K562 (cell line): ENCODE measurements around the gene NTF4. TPM values are rescaled to one million over a fixed set of nuclear protein-coding genes. Genes with fewer than 3 reads are reported as not detected.

ENCODE experiments used
- BRD4 ChIP-seq: fragments of 200-600 bp; sonication (generic); IDR thresholded peaks from 2 replicates; pipeline ENCODE4 v1.6.1; 2017; ENCODE audit warnings: inconsistent platforms
- BRF2 ChIP-seq: IDR thresholded peaks from 3 replicates; pipeline ENCODE4 v1.6.1; 2011; ENCODE audit warnings: borderline replicate concordance, mild to moderate bottlenecking; ENCODE audit not compliant: insufficient read length, insufficient read depth
- CBX3 ChIP-seq, 2 experiments: IDR thresholded peaks; 1 replicate in 1 of 2; 2 replicates in 1 of 2; pipeline ENCODE4 v1.6.1; 2012; ENCODE audit warnings: inconsistent platforms in 2 of 2, low read length in 2 of 2, borderline replicate concordance in 1 of 2, control low read depth in 1 of 2
- CCAR2 ChIP-seq: fragments of 200-400 bp; formaldehyde crosslinking; IDR thresholded peaks from 2 replicates; pipeline ENCODE4 v1.6.1; 2017; ENCODE audit warnings: mild to moderate bottlenecking, low read depth, low read length
- CHCHD3 ChIP-seq: fragments of 250-450 bp; sonication (Bioruptor Pico); IDR thresholded peaks from 2 replicates; pipeline ENCODE4 v2.1.2; 2022; ENCODE audit warnings: mild to moderate bottlenecking
- CXXC5 ChIP-seq: fragments of 250-450 bp; sonication (Bioruptor Pico); IDR thresholded peaks from 2 replicates; pipeline ENCODE4 v1.8.0; 2022; ENCODE audit warnings: inconsistent platforms, mild to moderate bottlenecking, moderate library complexity
- DIDO1 ChIP-seq: fragments of 450-650 bp; IDR thresholded peaks from 2 replicates; pipeline ENCODE4 v1.6.1; 2016; ENCODE audit warnings: low read depth, missing biosample characterization, missing genetic modification characterization
- ETV1 ChIP-seq: fragments of 450-650 bp; conservative IDR thresholded peaks from 2 replicates; pipeline ENCODE4 v1.6.1; 2016; ENCODE audit warnings: missing genetic modification characterization, control low read depth, low read depth, missing compliant biosample characterization
- KDM5B ChIP-seq: fragments of 200-600 bp; sonication (generic); IDR thresholded peaks from 2 replicates; pipeline ENCODE4 v1.6.1; 2012; ENCODE audit warnings: low read depth, mild to moderate bottlenecking, moderate library complexity, low read length, control low read depth, inconsistent platforms; ENCODE audit not compliant: insufficient replicate concordance
- MTA2 ChIP-seq: fragments of 450-650 bp; IDR thresholded peaks from 2 replicates; pipeline ENCODE4 v1.6.1; 2016; ENCODE audit warnings: low read depth
- NFATC3 ChIP-seq: fragments of 450-650 bp; IDR thresholded peaks from 2 replicates; pipeline ENCODE4 v1.6.1; 2017; ENCODE audit warnings: mild to moderate bottlenecking
- NFIC ChIP-seq: fragments of 450-650 bp; IDR thresholded peaks from 2 replicates; pipeline ENCODE4 v1.6.1; 2017; ENCODE audit warnings: mild to moderate bottlenecking, inconsistent platforms
- RBM22 ChIP-seq: fragments of 200-400 bp; formaldehyde crosslinking; IDR thresholded peaks from 2 replicates; pipeline ENCODE4 v1.6.1; 2018; ENCODE audit warnings: low read length, low read depth; ENCODE audit not compliant: poor library complexity, severe bottlenecking
- SMARCA4 ChIP-seq: fragments of 450-650 bp; IDR thresholded peaks from 2 replicates; pipeline ENCODE4 v1.6.1; 2016
- SNAPC5 ChIP-seq: fragments of 250-450 bp; sonication (Bioruptor Pico); IDR thresholded peaks from 2 replicates; pipeline ENCODE4 v1.8.0; 2021; ENCODE audit warnings: moderate library complexity, mild to moderate bottlenecking, inconsistent platforms
- ZFP91 ChIP-seq: sonication (generic); formaldehyde crosslinking; IDR thresholded peaks from 2 replicates; pipeline ENCODE4 v1.8.0; 2022; ENCODE audit warnings: mild to moderate bottlenecking, missing genetic modification reagents
- ZNF232 ChIP-seq: sonication (generic); formaldehyde crosslinking; IDR thresholded peaks from 2 replicates; pipeline ENCODE4 v1.8.0; 2022; ENCODE audit warnings: mild to moderate bottlenecking, missing genetic modification reagents
- ZNF398 ChIP-seq: fragments of 250-450 bp; sonication (Bioruptor Pico); IDR thresholded peaks from 2 replicates; pipeline ENCODE4 v1.8.0; 2021; ENCODE audit warnings: moderate library complexity, mild to moderate bottlenecking, inconsistent platforms
- ZNF511 ChIP-seq: sonication (generic); formaldehyde crosslinking; IDR thresholded peaks from 2 replicates; pipeline ENCODE4 v1.8.0; 2022; ENCODE audit warnings: mild to moderate bottlenecking, missing genetic modification reagents
- ZNF644 ChIP-seq: fragments of 200-800 bp; sonication (Bioruptor generic); IDR thresholded peaks from 2 replicates; pipeline ENCODE4 v1.6.1; 2016; ENCODE audit warnings: low read depth, missing genetic modification characterization, missing compliant biosample characterization
- polyA plus RNA-seq, 8 experiments: library from polyadenylated mRNA; depleted of rRNA in 4 of 8; stranded (reverse) in 5 of 8; unstranded in 3 of 8; fragments of >200 nt; fragmentation: Nextera tagmentation in 2 of 8; fragmentation: Illumina TruSeq in 1 of 8; extraction: Ambion mirVana in 2 of 8; extraction: Trizol in 1 of 8; gene quantifications; 2 replicates each; pipeline versions ENCODE4 v1.2.1 to v1.2.3, GENCODE V29; 2011 to 2014; ENCODE audit warnings: inconsistent platforms in 1 of 8, missing spikeins in 1 of 8
- total RNA-seq, 7 experiments: library from RNA; depleted of rRNA in 6 of 7; stranded (reverse); fragments of >200 nt in 6 of 7; fragmentation: Illumina TruSeq in 2 of 7; extraction: Trizol in 2 of 7; gene quantifications; 2 replicates each; pipeline versions ENCODE4 v1.2.1 to v1.2.3, GENCODE V29; 2011 to 2021; ENCODE audit warnings: low replicate concordance in 1 of 7

The NTF4 gene
- total and polyA plus RNA-seq, 9 of the 15 experiments (the other 6 are each of a cell fraction or from before 2014, with no cell fraction given) = not detected

- TF ChIP-seq ZNF511 (no peak), SMARCA4 (peak; percentile 30; the same call in 1 of the 2 replicates), DIDO1 (tag) (no peak), BRF2 (no peak), NFIC (peak; percentile 17; the same call in 1 of the 2 replicates), SNAPC5 (CRISPR knock-in tag) (no peak), CCAR2 (no peak), BRD4 (no peak), ZNF232 (CRISPR knock-in tag) (no peak), KDM5B (peak; percentile 28), ETV1 (peak; percentile 41; the same call in 1 of the 2 replicates), RBM22 (no peak), MTA2 (peak; percentile 27; the same call in 1 of the 2 replicates), CXXC5 (CRISPR knock-in tag) (no peak), NFATC3 (no peak), CBX3 (IDR thresholded peaks at IDR 0.05; ENCODE audit: borderline replicate concordance in 1 of 2, low read length in 2 of 2) (peak in 1 of 2 experiments; percentile 14; a peak in 1 of 3 replicates), CHCHD3 (CRISPR knock-in tag) (no peak), ZNF644 (no peak), ZFP91 (CRISPR knock-in tag) (no peak), ZNF398 (CRISPR knock-in tag) (no peak)
Observed at GRCh38 chr19:49073514-49074378, 9.1 kb upstream of the NTF4 start (continued).
